Stimulated activated CD8-positive, alpha-beta memory T cell treated with anti-CD3 and anti-CD28 coated beads, Interleukin-12 subunit alpha, Interleukin-12 subunit beta, amount 100 ng/mL, for 1 hour (primary cell): Measurements from ENCODE around the gene FAM228A.

Experiments
- DNase-seq: peaks from one replicate; pipeline ENCODE4 v3.0.0-alpha.2; 2020; ENCODE audit warnings: low read depth

The FAM228A gene

DNA sequence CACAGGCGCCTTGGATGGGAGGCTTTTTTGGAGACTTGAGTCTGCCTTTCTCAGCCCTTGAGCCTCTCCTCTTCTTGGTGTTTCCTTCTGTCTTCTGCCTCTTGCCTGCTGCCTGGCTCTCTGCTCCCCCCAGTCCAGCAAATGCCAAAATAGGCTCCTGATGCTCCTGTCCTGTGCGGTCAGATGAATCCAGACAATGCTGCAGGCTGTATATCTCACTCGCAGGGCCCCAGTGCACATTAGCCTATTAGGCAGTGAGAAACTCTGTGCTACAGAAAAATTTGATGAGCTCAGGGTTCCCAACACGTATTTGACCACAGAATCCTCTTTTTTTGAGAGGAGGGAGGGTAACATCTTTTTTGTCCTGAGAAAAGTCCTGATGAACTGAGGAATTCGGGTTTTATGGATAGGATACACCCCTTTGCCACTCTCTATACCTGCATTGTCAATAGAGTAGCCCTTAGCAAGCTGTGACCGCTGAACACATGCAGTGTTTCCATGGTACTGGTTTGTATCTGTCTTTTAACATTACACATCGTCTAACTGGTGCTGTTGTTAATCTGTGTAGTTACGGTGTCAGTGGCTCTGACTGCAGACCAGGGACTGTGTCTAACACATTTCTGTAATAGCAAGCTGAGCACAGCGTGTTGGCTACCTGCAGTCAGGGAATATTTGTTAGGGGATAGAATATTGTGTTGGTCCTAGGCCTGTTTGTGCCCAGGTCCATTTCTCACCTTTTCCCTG, 50.8 kb downstream of the FAM228A start:
- DNase-seq = no peak

DNA sequence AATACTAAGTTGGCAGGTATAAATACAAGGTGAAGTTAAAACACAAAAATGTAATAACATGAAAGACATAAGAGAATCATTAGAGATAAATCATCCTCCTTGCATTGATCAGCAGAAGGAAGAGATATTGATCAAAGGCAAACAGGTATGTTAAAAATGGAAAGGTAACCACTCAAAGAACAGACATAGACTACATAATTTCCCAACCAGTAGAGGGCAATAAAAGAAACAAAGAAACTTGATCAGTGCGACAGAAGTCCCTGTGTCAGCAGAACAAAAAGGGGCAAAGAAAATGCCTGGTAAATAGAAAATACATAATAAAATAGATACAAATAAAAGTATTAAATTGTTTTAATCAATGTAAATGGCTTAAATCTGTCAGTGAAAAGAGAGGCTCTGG, 53.6 kb downstream of the FAM228A start:
- no peak for DNase-seq

DNA sequence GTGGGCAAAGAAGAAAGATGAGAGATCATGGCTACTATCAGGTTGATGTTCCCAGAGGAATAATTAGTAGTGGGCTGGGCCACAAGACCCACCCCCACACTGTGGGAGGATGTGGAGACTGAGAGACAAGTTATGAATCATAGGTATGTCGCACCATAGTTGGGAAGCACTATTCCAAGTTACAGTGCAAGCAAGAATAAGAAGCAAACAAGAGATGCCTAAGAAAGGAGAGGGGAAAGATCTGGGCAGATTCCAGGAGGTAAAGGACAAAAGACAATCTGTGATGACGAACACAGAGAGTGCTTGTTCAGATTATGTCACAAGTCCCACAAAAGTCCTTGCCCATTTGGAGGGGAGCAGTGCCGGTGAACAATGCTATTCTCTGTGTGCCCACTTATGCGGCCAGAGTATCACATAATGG, 56.6 kb downstream of the FAM228A start:
- DNase-seq = no peak

DNA sequence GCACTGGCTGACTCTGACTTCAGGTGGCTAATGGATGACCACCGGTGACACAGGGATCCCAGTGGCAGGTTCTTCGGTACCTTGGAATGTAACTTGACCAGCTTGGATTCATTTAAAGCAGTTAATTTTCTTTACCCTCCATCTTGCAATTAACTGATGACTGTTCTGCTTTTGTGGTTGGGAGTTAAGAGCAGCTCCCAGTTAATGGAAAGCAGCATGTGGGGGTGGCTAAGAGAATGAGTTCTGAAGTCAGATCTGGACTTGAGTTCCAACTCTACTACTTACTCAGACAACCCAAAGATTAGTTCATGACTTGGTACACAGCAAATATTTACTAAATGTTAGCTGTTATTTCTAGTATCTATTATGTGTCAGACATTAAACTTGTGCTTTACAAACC, 58.5 kb downstream of the FAM228A start:
- no peak for DNase-seq

DNA sequence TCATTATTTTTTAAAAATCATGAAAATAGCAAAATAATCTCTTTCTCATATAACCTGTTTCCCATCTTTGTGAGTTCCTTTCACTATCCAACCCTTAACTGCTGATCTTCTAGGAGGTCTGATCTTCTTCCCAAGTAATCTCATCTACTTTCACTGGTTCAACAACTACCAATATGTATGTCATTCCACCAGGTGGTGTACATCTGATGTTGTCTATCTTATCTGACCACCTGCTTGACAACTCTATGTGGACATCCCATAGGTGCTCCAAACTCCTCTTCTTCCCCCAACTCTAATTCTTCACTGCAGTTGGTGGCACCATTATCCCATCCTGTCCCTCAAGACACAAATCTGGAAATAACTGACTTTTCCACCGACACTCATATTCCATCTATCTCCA, 62.5 kb downstream of the FAM228A start:
- DNase-seq = no peak

DNA sequence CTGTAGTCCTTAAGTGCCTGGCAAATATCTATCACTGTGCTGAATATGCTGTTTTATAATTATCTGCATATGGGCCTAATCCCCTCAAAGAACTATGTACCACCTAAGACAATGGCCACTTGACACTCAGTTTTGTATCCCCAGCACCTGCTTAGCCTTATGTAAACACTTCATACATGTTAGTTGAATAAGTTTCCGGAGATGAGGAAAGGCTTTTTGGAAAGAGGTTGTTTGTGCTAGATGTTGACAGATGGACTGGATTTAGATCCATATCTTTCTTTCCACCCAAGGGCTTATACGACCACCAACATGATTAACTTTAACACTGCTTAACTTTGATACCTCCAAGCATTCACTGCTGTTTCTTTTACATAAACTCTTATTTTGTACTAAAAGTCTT, 63.3 kb downstream of the FAM228A start:
- no peak for DNase-seq

DNA sequence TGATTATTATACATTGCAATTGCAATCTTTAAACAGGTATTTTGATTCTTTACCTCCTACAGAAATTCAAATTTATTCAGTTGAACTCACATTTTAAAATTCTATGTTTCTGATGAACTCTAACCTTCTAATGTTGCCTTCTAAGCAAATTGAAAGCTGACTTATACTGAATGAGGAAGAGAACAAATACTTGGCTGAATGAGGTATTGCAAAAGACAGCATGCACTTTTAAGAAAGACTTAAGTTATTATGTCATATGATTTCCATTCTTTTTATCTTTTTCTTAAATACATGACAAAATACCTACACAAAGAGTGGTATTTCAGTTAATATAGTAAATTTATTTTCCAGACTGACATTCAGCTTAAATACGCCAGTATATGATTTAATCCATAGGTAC, 64.7 kb downstream of the FAM228A start:
- DNase-seq = no peak
